Heart right ventricle (tissue), 16 donors: ENCODE measurements around the gene COA8. TPM values are rescaled to one million over a fixed set of nuclear protein-coding genes. Genes with fewer than 3 reads are reported as not detected.

Experiments
- ATAC-seq, 8 donors: fragments of 200-7000 bp; cut with Tn5 transposase; one replicate each; pipeline ENCODE4 v1.9.1; 2020; ENCODE audit warnings: mild to moderate bottlenecking in 8 of 8, moderate library complexity in 8 of 8, moderate number of reproducible peaks in 1 of 8
- DNase-seq, 2 donors: peaks; one replicate each; pipeline ENCODE4 v3.0.0-alpha.2; 2020
- H3K27ac ChIP-seq, 10 donors: fragments of 200-600 bp; sonication (generic) in 2 of 10; one replicate each; pipeline versions ENCODE4 v1.5.0 to v1.8.0; 2020 to 2022; ENCODE audit warnings: mild to moderate bottlenecking in 3 of 10
- H3K27me3 ChIP-seq, 7 donors: fragments of 200-600 bp; one replicate each; pipeline ENCODE4 v1.8.0; 2021 to 2022; ENCODE audit warnings: mild to moderate bottlenecking in 2 of 7
- H3K36me3 ChIP-seq, 9 donors: fragments of 200-600 bp; sonication (generic) in 1 of 9; one replicate each; pipeline versions ENCODE4 v1.5.0 to v1.8.0; 2020 to 2022; ENCODE audit warnings: mild to moderate bottlenecking in 2 of 9
- H3K4me1 ChIP-seq, 9 donors: fragments of 200-600 bp; sonication (generic) in 1 of 9; one replicate each; pipeline versions ENCODE4 v1.5.0 to v1.8.0; 2020 to 2022; ENCODE audit warnings: mild to moderate bottlenecking in 4 of 9
- H3K4me3 ChIP-seq, 10 donors: fragments of 200-600 bp; sonication (generic) in 2 of 10; one replicate each; pipeline versions ENCODE4 v1.5.0 to v1.8.0; 2020 to 2022; ENCODE audit warnings: mild to moderate bottlenecking in 7 of 10, moderate library complexity in 2 of 10
- H3K9me3 ChIP-seq, 11 donors: fragments of 200-600 bp in 10 of 11; sonication (generic) in 2 of 11; one replicate each; pipeline versions ENCODE4 v1.5.0 to v1.8.0; 2013 to 2022; ENCODE audit warnings: mild to moderate bottlenecking in 2 of 11, control low read depth in 1 of 11, moderate library complexity in 1 of 11
- WGBS, 2 donors: extraction: QIAGEN DNeasy Blood & Tissue Kit; methylation state at CpG; one replicate each; pipeline ENCODE4 v1.1.7; 2013; ENCODE audit warnings: inconsistent platforms in 1 of 2; 5-methylcytosine and 5-hydroxymethylcytosine counted together
- intact Hi-C, 10 donors: fragments of 100-400 bp; cut with DNase I; formaldehyde crosslinking; loops; one replicate each; pipeline versions ENCODE4 v1.11.1 to v1.14.2; 2022
- polyA plus RNA-seq, 2 donors: library from polyadenylated mRNA; stranded (reverse); fragments of 200-250 nt; gene quantifications; one replicate each; pipeline ENCODE4 v1.2.3, GENCODE V29; 2013
- total RNA-seq, 10 donors: library from RNA; stranded (reverse); fragmentation: NEBNext Ultra II Directional in 3 of 10; extraction: Animal tissue kit (Norgen Biotek cat#: 25700) in 3 of 10; gene quantifications; one replicate each; pipeline versions ENCODE4 v1.2.1 to v1.2.4, GENCODE V29; 2021 to 2023
- TF ChIP-seq, protein P1 (sequence below), 9 donors: fragments of 200-600 bp; sonication (generic) in 2 of 9; IDR thresholded peaks; one replicate each; pipeline versions ENCODE4 v1.5.0 to v1.8.0; 2021 to 2022; ENCODE audit warnings: antibody characterized with exemption in 9 of 9, mild to moderate bottlenecking in 5 of 9, moderate library complexity in 1 of 9
- donor health status: Arrhythmogenic right ventricular cardiomyopathy.
- donor health status: ischemic (EF 13 %, LVEDD 7.1; RV severe dilation, severe dysfunction).
- donor health status: healthy with polysubstance abuse.
- donor health status: DM: no; HTN: yes; CAD: no.
- donor health status: DM: no; HTN: no; CAD: no.
- donor health status: ischemic (EF 25% LVEDD 6.9; RV normal size, moderate dysfunction).
- donor health status: ischemic (EF 25% LVEDD 5.7; RV mildly dilated, moderate dysfunction).
- donor health status: healthy.
- donor health status: DM: yes; HTN: yes; CAD: no.
- donor health status: Ischemic cardiomyopathy.
- donor health status: ischemic (EF 35%, LVEDD 5.7; RV mildly dilated, moderate dysfunction).
- donor health status: nonischemic (EF 11% LVEDD 7.7; RV severe dilation, severe dysfunction).
- donor health status: DM: yes; HTN: yes; CAD: no.
- donor health status: PGD.
- donor health status: ischemic (EF 29% LVEDD 5.4; RV normal size, mild dysfunction).
- donor health status: nonischemic (EF 23%, LVEDD 6.1; RV moderate dilation, normal function).

COA8 gene
- total and polyA plus RNA-seq, 12 donors = 33.3 to 141 (median 43.8) TPM

- Histone ChIP-seq H3K9me3 (no peaks in the 10 kb centered on the region), H3K36me3 (no peaks in the 10 kb centered on the region), H3K4me1 (peaks cover 37 to 87% (median 61%) of the 10 kb centered on the region in 9 donors), H3K27me3 (peaks cover 0 to 42% (median 0%) of the 10 kb centered on the region in 7 donors), H3K4me3 (peak overlapping the region; percentile 48 to 63 (median 60)), H3K27ac (peak overlapping the region; percentile 50 to 87 (median 74))
- DNase-seq = peak in 1 of 2 donors; percentile 75
- ATAC-seq = peak; percentile 32 to 56 (median 47)
- TF ChIP-seq, protein P1, sequence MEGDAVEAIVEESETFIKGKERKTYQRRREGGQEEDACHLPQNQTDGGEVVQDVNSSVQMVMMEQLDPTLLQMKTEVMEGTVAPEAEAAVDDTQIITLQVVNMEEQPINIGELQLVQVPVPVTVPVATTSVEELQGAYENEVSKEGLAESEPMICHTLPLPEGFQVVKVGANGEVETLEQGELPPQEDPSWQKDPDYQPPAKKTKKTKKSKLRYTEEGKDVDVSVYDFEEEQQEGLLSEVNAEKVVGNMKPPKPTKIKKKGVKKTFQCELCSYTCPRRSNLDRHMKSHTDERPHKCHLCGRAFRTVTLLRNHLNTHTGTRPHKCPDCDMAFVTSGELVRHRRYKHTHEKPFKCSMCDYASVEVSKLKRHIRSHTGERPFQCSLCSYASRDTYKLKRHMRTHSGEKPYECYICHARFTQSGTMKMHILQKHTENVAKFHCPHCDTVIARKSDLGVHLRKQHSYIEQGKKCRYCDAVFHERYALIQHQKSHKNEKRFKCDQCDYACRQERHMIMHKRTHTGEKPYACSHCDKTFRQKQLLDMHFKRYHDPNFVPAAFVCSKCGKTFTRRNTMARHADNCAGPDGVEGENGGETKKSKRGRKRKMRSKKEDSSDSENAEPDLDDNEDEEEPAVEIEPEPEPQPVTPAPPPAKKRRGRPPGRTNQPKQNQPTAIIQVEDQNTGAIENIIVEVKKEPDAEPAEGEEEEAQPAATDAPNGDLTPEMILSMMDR (IDR thresholded peaks at IDR 0.05) = no peak
- intact Hi-C loops = no loop called here
- 0% methylated on average over 48 to 76 of the region's 77 CpGs for WGBS, 2 donors
These were observed 41.3 kb upstream of the COA8 start for GRCh38 chr14:103521438-103521950.

GRCh38 chr14:103521951-103522563 lies 40.7 kb upstream of the COA8 start:
- Histone ChIP-seq H3K36me3 (no peaks in the 10 kb centered on the region), H3K4me1 (peaks cover 34 to 85% (median 67%) of the 10 kb centered on the region in 9 donors), H3K27me3 (peaks cover 0 to 42% (median 0%) of the 10 kb centered on the region in 7 donors), H3K4me3 (peak overlapping the region; percentile 48 to 63 (median 60)), H3K27ac (peak overlapping the region; percentile 50 to 87 (median 74)), H3K9me3 (no peaks in the 10 kb centered on the region)
- ATAC-seq (peak in 1 of 8 donors; percentile 3), DNase-seq (peak in 1 of 2 donors; percentile 44)
- intact Hi-C loops = no loop called here
- 0 to 1% methylated on average over 64 to 74 of the region's 74 CpGs for WGBS, 2 donors
- TF ChIP-seq, protein P1 (IDR thresholded peaks at IDR 0.05) = no peak

GRCh38 chr14:103522649-103523574 lies 39.8 kb upstream of the COA8 start, which contains the start of gene CKB:
CKB (minus strand) TSS chr14:103522830; CDS start chr14:103522493, 337 bp downstream.
- peaks cover 31 to 84% (median 69%) of the 10 kb centered on the region in 9 donors for H3K4me1 ChIP-seq
- peak in 6 of 8 donors; percentile 6 to 43 (median 24) for ATAC-seq
- peak within 1 kb of the TSS; percentile 48 to 63 (median 60) for H3K4me3 ChIP-seq
- H3K9me3 ChIP-seq = no peaks in the 10 kb centered on the region
- peak within 1 kb of the TSS; percentile 50 to 87 (median 74) for H3K27ac ChIP-seq
- peaks cover 0 to 42% (median 0%) of the 10 kb centered on the region in 7 donors for H3K27me3 ChIP-seq
- DNase-seq = peak; percentile 59 to 80
- no peaks in the 10 kb centered on the region for H3K36me3 ChIP-seq
- intact Hi-C loops = no loop called here
- WGBS, 2 donors = 3% methylated on average over 71 to 107 of the region's 107 CpGs
- TF ChIP-seq, protein P1 (IDR thresholded peaks at IDR 0.05) = no peak

GRCh38 chr14:103523575-103523954 lies 39.2 kb upstream of the COA8 start:
- TF ChIP-seq, protein P1 (IDR thresholded peaks at IDR 0.05) = no peak
- intact Hi-C loops = no loop called here
- ATAC-seq (no peak), DNase-seq (no peak)
- WGBS, 2 donors = 45 to 46% methylated on average over 10 of the region's 10 CpGs
- Histone ChIP-seq H3K27me3 (peaks cover 0 to 42% (median 0%) of the 10 kb centered on the region in 7 donors), H3K36me3 (no peaks in the 10 kb centered on the region), H3K4me1 (peaks cover 27 to 84% (median 69%) of the 10 kb centered on the region in 9 donors), H3K4me3 (peak overlapping the region in 1 of 10 donors; percentile 59), H3K27ac (peak overlapping the region in 1 of 10 donors; percentile 82), H3K9me3 (no peaks in the 10 kb centered on the region)
